GM12878 (cell line): ENCODE measurements around the gene DCP1B. TPM values are rescaled to one million over a fixed set of nuclear protein-coding genes. Genes with fewer than 3 reads are reported as not detected.

Experiments used
- ATAC-seq: fragments of 200-7000 bp; cut with Tn5 transposase; 3 replicates; pipeline ENCODE4 v1.9.1; 2020; ENCODE audit warnings: mild to moderate bottlenecking, moderate library complexity
- BruUV-seq: library from RNA; stranded (reverse); fragments of 400-500 nt; replicated peaks from 2 replicates; lab custom pipeline; 2021; lab: Mats Ljungman, UMichigan
- CTCF ChIA-PET: fragments of 300-600 bp; sonication (Branson Sonifier 250); formaldehyde crosslinking; extraction: SDS; loops from one replicate; lab custom pipeline; 2021; ENCODE audit warnings: inconsistent platforms; lab: Yijun Ruan, JAX
- POLR2A ChIA-PET: fragments of 350-600 bp; formaldehyde crosslinking; extraction: SDS; loops from one replicate; lab custom pipeline; 2021; ENCODE audit warnings: inconsistent platforms; lab: Charles Lee
- RAD21 ChIA-PET: fragments of 300-600 bp; sonication (Branson Sonifier 250); formaldehyde crosslinking; loops from one replicate; lab custom pipeline; 2023; ENCODE audit warnings: antibody characterized with exemption; ENCODE audit not compliant: unreplicated experiment; lab: Charles Lee
- SMC1A ChIA-PET: fragments of 300-600 bp; sonication (Branson Sonifier 250); formaldehyde crosslinking; loops from one replicate; lab custom pipeline; 2023; ENCODE audit not compliant: unreplicated experiment, uncharacterized antibody; lab: Charles Lee
- DNase-seq: peaks from one replicate; pipeline ENCODE4 v3.0.0-alpha.2; 2011; ENCODE audit warnings: low read depth, low spot score
- FAIRE-seq: peaks from 3 replicates; lab custom pipeline; 2011; peaks lifted over from hg19 to GRCh38; lab: Jason Lieb, UNC
- H2AFZ ChIP-seq: 2 replicates; pipeline ENCODE4 v1.6.0; 2011; ENCODE audit warnings: low read depth, low read length, control low read depth; ENCODE audit not compliant: control insufficient read depth
- H3K27ac ChIP-seq: 2 replicates; pipeline ENCODE4 v1.5.1; 2011; ENCODE audit warnings: control low read depth; ENCODE audit not compliant: control insufficient read depth, insufficient read depth
- H3K27me3 ChIP-seq, 2 experiments: replicated peaks in 1 of 2; 2 replicates each; pipeline versions ENCODE4 v1.6.0 to v1.6.1; 2011; ENCODE audit warnings: low read length in 1 of 2; ENCODE audit not compliant: control insufficient read depth in 2 of 2, insufficient read depth in 2 of 2
- H3K36me3 ChIP-seq, 2 experiments: 2 replicates each; pipeline ENCODE4 v1.5.1; 2011; ENCODE audit warnings: low read length in 1 of 2; ENCODE audit not compliant: control insufficient read depth in 2 of 2, insufficient read depth in 2 of 2
- H3K4me1 ChIP-seq: 2 replicates; pipeline ENCODE4 v1.6.1; 2011; ENCODE audit warnings: mild to moderate bottlenecking, low read length, moderate library complexity, mixed read lengths; ENCODE audit not compliant: control insufficient read depth, insufficient read depth
- H3K4me2 ChIP-seq: 2 replicates; pipeline ENCODE4 v1.6.0; 2011; ENCODE audit warnings: control low read depth; ENCODE audit not compliant: control insufficient read depth, insufficient read depth
- H3K4me3 ChIP-seq: fragments of 200-600 bp; sonication (generic); 2 replicates; pipeline ENCODE4 v1.5.1; 2016
- H3K79me2 ChIP-seq: 2 replicates; pipeline ENCODE4 v1.6.0; 2011; ENCODE audit warnings: low read length; ENCODE audit not compliant: control insufficient read depth, insufficient read depth
- H3K9ac ChIP-seq: 2 replicates; pipeline ENCODE4 v1.8.0; 2011; ENCODE audit warnings: low read length, control low read depth, mixed read lengths; ENCODE audit not compliant: control insufficient read depth, insufficient read depth
- H3K9me3 ChIP-seq: replicated peaks from 3 replicates; pipeline ENCODE4 v1.5.1; 2011; ENCODE audit warnings: mild to moderate bottlenecking, low read length; ENCODE audit not compliant: control insufficient read depth, insufficient read depth
- H4K20me1 ChIP-seq: 2 replicates; pipeline ENCODE4 v1.6.0; 2011; ENCODE audit not compliant: control insufficient read depth, insufficient read depth
- PKNOX1 ChIP-seq: fragments of 450-650 bp; IDR thresholded peaks from 2 replicates; pipeline ENCODE4 v1.6.1; 2016; ENCODE audit warnings: mild to moderate bottlenecking
- YBX1 ChIP-seq: fragments of 450-650 bp; IDR thresholded peaks from 2 replicates; pipeline ENCODE4 v1.6.1; 2016; ENCODE audit warnings: antibody characterized with exemption
- ZBTB33 ChIP-seq: fragments of 450-650 bp; IDR thresholded peaks from 2 replicates; pipeline ENCODE4 v1.6.1; 2017; ENCODE audit warnings: mild to moderate bottlenecking
- WGBS: methylation state at CpG from one replicate; pipeline ENCODE4 v1.1.6; 2016; ENCODE audit warnings: low lambda C conversion rate; ENCODE audit not compliant: insufficient replicate concordance, insufficient coverage; ENCODE audit errors: missing lambda C conversion rate; 5-methylcytosine and 5-hydroxymethylcytosine counted together
- in situ Hi-C: fragments of 300-500 bp; cut with MboI; formaldehyde crosslinking; loops from 9 replicates; pipeline ENCODE4 v1.14.3; 2018; ENCODE audit warnings: mixed read lengths
- intact Hi-C: fragments of 100-400 bp; cut with micrococcal nuclease; formaldehyde crosslinking; loops from one replicate; pipeline ENCODE4 v1.14.2; 2022; ENCODE audit not compliant: unreplicated experiment
- polyA plus RNA-seq, 11 experiments: library from polyadenylated mRNA; depleted of rRNA in 4 of 11; unstranded in 6 of 11; stranded (reverse) in 5 of 11; fragments of >200 nt; fragmentation: Nextera tagmentation in 4 of 11; fragmentation: Illumina TruSeq in 1 of 11; extraction: Ambion mirVana in 4 of 11; extraction: Trizol in 1 of 11; gene quantifications; 1 replicate in 1 of 11; 2 replicates in 10 of 11; pipeline versions ENCODE4 v1.2.1 to v1.2.3, GENCODE V29; 2011 to 2016; ENCODE audit warnings: inconsistent platforms in 2 of 11, missing spikeins in 2 of 11, low read depth in 1 of 11
- total RNA-seq, 4 experiments: library from RNA; depleted of rRNA in 3 of 4; stranded (reverse); fragments of >200 nt in 3 of 4; fragmentation: Illumina TruSeq in 1 of 4; extraction: Trizol in 1 of 4; gene quantifications; 2 replicates each; pipeline versions ENCODE4 v1.2.1 to v1.2.3, GENCODE V29; 2013 to 2021

DCP1B gene
- total and polyA plus RNA-seq, 10 of the 15 experiments (the other 5 are each of a cell fraction or from before 2014, with no cell fraction given): 1.3 to 23.4 (median 15.3) TPM

- Histone ChIP-seq H3K36me3 (no peaks in the 10 kb centered on the region), H3K9me3 (no peaks in the 10 kb centered on the region; the same call in 2 of the 3 replicates), H3K4me2 (no peak overlapping the region), H3K4me1 (no peaks in the 10 kb centered on the region)
- RAD21 ChIA-PET: no interaction called here
- intact Hi-C loops: no loop called here
- no peak for ATAC-seq
- no peak for TF ChIP-seq YBX1
- no peak for TF ChIP-seq PKNOX1
- TF ChIP-seq ZBTB33: no peak
- TF ChIP-seq, all 136 proteins: peak for 0
- FAIRE-seq (no peak), DNase-seq (no peak)
- Histone ChIP-seq H3K79me2 (no peaks in the 10 kb centered on the region), H3K4me3 (no peak overlapping the region), H2AFZ (no peak overlapping the region), H4K20me1 (no peaks in the 10 kb centered on the region), H3K9ac (no peak overlapping the region), H3K27me3 (no peaks in the 10 kb centered on the region), H3K27ac (no peak overlapping the region)
- 87% methylated on average over 15 of the region's 26 CpGs for WGBS
- CTCF ChIA-PET: no interaction called here
- SMC1A ChIA-PET: no interaction called here
- POLR2A ChIA-PET: no interaction called here
- in situ Hi-C loops: no loop called here
- no TSS peak for BruUV-seq
Measured at GRCh38 chr12:1908758-1909157, 95.5 kb downstream of the DCP1B start.
